Mesothelial cell of epicardium (in vitro differentiated cells): Measurements from ENCODE around the gene NLRP5. TPM values are rescaled to one million over a fixed set of nuclear protein-coding genes. Genes with fewer than 3 reads are reported as not detected.
"Not testable (repeated sequence)": the region's sequence is repeated elsewhere in the genome, so short reads cannot be mapped to it uniquely, and the experiment has no call there.

ENCODE experiments used
- DNase-seq, 2 experiments: peaks; one replicate each; pipeline ENCODE4 v3.0.0; 2021; ENCODE audit warnings: low spot score in 2 of 2; ENCODE audit not compliant: unreplicated experiment in 2 of 2
- H3K27ac Mint-ChIP-seq: 2 replicates; pipeline ENCODE4 v1.8.0; 2021; ENCODE audit warnings: mixed read lengths
- H3K27me3 Mint-ChIP-seq: 2 replicates; pipeline ENCODE4 v1.8.0; 2021; ENCODE audit warnings: low read depth, mixed read lengths
- H3K36me3 Mint-ChIP-seq: 2 replicates; pipeline ENCODE4 v1.8.0; 2021; ENCODE audit warnings: mixed read lengths
- H3K4me1 Mint-ChIP-seq: 2 replicates; pipeline ENCODE4 v1.8.0; 2021; ENCODE audit warnings: mixed read lengths
- H3K4me3 Mint-ChIP-seq: 2 replicates; pipeline ENCODE4 v1.8.0; 2021; ENCODE audit warnings: mild to moderate bottlenecking, moderate library complexity, mixed read lengths
- H3K9me3 Mint-ChIP-seq: 2 replicates; pipeline ENCODE4 v1.8.0; 2021; ENCODE audit warnings: mixed read lengths
- total RNA-seq: library from RNA; stranded (reverse); gene quantifications from 3 replicates; pipeline ENCODE4 v1.2.1, GENCODE V29; 2021
- TF ChIP-seq, protein P1 (sequence below): fragments of 200-600 bp; sonication (generic); IDR thresholded peaks from one replicate; pipeline ENCODE4 v1.5.0; 2021; ENCODE audit warnings: antibody characterized with exemption; ENCODE audit not compliant: unreplicated experiment

The NLRP5 gene
- total RNA-seq, 1 donor from 2014 or later, result not detected

DNA sequence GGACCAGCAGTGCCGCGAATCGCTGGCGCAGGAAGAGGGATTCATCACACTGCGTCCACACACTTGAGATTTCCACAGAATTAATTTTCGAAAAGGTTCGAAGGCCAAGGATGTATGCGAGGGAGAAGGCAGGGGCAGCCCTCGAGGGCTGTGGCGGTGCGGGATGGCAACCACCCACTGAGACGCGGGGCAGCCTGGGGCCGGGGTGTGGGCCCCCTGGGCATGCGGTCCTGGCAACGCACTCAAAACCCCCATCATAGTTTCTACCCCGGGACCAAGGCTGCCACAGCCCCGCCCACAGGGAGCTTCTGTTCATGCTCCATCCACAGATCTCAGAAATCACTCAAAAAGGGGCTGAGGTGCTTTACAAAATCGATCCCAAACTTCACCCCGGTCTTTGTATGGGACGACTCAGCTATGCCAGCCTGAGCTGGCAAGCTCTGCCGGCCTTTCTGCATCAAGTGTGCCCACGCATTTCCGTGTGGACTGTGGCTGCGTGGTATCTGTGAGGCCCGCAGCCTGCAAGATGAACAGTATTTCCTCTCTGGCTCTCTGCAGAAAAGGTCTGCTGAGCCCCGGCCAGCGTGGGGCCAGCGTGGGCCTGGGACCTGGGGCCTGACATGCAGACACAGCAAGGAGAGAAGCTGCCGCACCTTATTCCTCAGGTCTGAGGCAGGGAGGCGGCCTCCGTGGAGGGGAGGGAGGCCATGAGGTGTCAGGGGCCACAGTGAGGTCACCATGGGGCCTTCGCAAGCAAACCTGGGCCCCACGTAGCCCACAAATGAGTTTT is 115.4 kb downstream of the NLRP5 start:
- Mint-ChIP-seq H3K27me3 (no peaks in the 10 kb centered on the region), H3K4me1 (peaks cover 6% of the 10 kb centered on the region), H3K4me3 (no peak overlapping the region), H3K27ac (peak overlapping the region; percentile 56), H3K9me3 (no peaks in the 10 kb centered on the region), H3K36me3 (peaks cover 13% of the 10 kb centered on the region)
- TF ChIP-seq, protein P1, sequence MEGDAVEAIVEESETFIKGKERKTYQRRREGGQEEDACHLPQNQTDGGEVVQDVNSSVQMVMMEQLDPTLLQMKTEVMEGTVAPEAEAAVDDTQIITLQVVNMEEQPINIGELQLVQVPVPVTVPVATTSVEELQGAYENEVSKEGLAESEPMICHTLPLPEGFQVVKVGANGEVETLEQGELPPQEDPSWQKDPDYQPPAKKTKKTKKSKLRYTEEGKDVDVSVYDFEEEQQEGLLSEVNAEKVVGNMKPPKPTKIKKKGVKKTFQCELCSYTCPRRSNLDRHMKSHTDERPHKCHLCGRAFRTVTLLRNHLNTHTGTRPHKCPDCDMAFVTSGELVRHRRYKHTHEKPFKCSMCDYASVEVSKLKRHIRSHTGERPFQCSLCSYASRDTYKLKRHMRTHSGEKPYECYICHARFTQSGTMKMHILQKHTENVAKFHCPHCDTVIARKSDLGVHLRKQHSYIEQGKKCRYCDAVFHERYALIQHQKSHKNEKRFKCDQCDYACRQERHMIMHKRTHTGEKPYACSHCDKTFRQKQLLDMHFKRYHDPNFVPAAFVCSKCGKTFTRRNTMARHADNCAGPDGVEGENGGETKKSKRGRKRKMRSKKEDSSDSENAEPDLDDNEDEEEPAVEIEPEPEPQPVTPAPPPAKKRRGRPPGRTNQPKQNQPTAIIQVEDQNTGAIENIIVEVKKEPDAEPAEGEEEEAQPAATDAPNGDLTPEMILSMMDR, result no peak
- no peak for DNase-seq

DNA sequence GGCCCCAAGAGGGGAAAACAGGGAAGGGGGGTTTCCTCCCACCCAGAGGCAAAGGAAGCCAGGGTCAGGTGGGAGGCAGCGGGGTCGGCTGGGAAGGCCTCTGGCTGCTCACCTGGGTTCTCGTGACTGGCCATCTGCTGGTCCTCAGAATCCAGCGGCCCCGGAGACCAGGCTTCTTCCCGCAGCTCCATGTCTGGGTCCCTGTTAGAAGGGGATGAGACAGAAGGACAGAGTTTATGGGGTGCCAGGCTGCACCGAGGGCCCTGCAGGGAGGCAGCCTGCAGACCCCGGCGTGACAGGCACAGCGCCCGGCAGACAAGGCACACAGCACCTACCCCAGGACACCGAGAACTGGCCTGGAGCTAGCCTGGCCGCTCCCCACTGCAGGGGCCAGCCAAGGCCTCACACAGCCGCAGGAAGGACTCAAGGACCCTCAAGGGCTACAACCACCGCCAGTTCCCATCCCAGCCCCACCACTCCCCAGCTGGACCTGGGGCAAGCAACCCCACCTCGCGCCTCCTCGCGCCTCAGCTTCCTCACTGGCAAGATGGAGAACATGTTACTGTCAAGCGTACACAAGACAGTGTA is 116.5 kb downstream of the NLRP5 start:
- Mint-ChIP-seq H3K4me1 (peaks cover 6% of the 10 kb centered on the region), H3K4me3 (no peak overlapping the region), H3K27me3 (no peaks in the 10 kb centered on the region), H3K27ac (no peak overlapping the region), H3K36me3 (peaks cover 13% of the 10 kb centered on the region), H3K9me3 (no peaks in the 10 kb centered on the region)
- DNase-seq, result no peak
- TF ChIP-seq, protein P1, result no peak

DNA sequence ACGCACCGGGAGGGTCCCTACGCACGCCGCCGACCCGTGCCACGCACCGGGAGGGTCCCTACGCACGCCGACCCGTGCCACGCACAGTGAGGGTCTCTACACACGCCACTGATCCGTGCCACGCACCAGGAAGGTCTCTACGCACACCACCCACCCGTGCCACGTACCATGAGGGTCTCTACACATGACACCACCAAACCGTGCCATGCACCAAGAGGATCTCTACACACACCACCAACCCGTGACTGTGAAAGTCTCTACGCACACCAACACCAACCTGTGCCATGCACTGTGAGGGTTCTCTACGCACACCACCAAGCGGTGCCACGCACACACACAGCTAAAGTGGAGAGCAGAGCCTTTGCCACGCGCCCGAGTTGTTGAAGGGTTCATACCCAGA is 117.8 kb downstream of the NLRP5 start:
- H3K36me3 Mint-ChIP-seq, result peaks cover 11% of the 10 kb centered on the region
- no peaks in the 10 kb centered on the region for H3K9me3 Mint-ChIP-seq
- TF ChIP-seq, protein P1, result no peak
- H3K27ac Mint-ChIP-seq, result no peak overlapping the region
- H3K4me3 Mint-ChIP-seq, result no peak overlapping the region
- H3K27me3 Mint-ChIP-seq, result no peaks in the 10 kb centered on the region
- peaks cover 17% of the 10 kb centered on the region for H3K4me1 Mint-ChIP-seq
- DNase-seq, result no peak

DNA sequence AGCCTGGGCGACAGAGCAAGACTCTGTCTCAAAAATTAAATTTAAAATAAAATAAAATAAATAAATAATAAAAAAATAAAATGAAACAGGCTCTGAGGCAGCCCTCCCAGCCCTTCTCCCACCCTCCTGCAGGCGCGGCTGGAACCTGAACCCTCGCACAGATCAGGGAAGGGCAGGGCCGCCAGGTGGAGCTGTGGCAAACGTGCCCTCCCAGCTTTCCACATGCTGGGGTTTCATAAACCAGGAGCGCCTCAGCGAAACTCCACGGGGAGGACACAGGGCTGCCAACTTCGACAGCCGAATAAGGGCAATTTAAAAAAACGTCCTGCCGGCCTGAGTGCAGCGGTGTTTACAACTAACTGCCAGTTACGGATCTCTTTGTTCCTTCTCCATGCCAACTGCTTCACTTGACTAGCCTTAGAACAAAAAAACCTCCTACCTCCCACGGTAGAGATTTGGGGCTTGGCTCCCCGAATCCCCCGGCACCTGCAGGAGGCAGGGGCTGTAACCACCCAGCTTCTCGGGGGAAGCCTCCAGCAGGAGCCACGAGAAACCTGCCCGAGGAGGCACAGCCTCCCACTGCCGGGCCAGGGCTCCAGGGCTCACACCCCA is 118.6 kb downstream of the NLRP5 start:
- Mint-ChIP-seq H3K27me3 (no peaks in the 10 kb centered on the region), H3K36me3 (peaks cover 11% of the 10 kb centered on the region), H3K27ac (peak overlapping the region; percentile 21), H3K4me3 (no peak overlapping the region), H3K9me3 (no peaks in the 10 kb centered on the region), H3K4me1 (peaks cover 22% of the 10 kb centered on the region)
- peak in 1 of 2 experiments; percentile 60 for DNase-seq
- TF ChIP-seq, protein P1, result peak; percentile 43

DNA sequence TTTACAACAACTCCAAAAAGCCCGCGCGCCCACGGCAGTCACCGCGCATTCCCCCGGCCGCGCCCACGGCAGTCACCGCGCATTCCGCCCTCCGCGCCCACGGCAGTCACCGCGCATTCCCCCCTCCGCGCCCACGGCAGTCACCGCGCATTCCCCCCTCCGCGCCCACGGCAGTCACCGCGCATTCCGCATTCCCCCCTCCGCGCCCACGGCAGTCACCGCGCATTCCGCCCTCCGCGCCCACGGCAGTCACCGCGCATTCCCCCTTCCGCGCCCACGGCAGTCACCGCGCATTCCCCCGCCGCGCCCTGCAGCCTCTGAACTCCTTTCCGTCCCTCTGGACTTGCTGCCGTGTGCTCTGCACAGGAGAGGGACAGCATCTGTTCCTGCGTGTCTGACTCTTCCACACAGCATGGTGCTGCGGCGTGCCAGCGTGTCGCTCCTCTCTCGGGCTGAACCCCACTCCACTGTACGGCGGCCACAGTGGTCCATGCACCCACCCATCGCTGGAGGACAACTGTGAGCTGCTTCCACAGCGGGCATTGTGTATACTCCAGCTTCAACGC is 119.3 kb downstream of the NLRP5 start:
- H3K27ac Mint-ChIP-seq, result peak overlapping the region; percentile 40

More for the DNA sequence above, 119.3 kb downstream of the NLRP5 start:
- H3K4me1 Mint-ChIP-seq, result peaks cover 29% of the 10 kb centered on the region
- not testable (repeated sequence) for H3K27me3 Mint-ChIP-seq, H3K4me3 Mint-ChIP-seq, DNase-seq, H3K9me3 Mint-ChIP-seq
- H3K36me3 Mint-ChIP-seq, result peaks cover 11% of the 10 kb centered on the region
